ENCODE measurements around the gene PRPF18. TPM values are rescaled to one million over a fixed set of nuclear protein-coding genes. Genes with fewer than 3 reads are reported as not detected.
A peak's percentile ranks its signal among the peaks of the same experiment; 100 is the strongest.

PRPF18 gene
- total RNA-seq, 2 donors from 2014 or later, result 18.0 to 40.2 TPM

GRCh38 chr10:13571541-13571940, 15.2 kb upstream of the PRPF18 start:
- no peak for ATAC-seq (ENCODE audit: insufficient number of reproducible peaks, low FRiP score, low read depth)

DNA sequence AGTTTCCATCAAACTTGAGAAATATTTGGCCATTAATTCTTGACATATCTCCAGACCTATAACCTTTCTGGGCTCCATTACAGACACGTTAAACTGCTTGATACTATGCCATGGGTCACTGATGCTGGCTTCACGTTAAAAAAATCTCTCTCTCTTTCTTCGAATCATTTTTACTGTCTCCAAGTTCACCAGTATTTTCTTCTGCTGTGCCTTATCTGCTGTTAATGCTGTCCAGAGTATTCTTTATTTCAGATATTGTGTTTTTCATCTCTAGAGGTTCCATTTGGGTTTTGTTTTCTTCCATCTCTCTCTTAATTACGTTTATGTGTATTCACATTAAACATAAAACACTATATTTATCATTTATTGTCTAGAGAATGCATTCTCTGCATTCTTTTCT, 12.8 kb upstream of the PRPF18 start:
- DNase-seq (ENCODE audit: low spot score) (no peak), ATAC-seq (ENCODE audit: insufficient number of reproducible peaks, low FRiP score, low read depth) (no peak)
- no peak for TF ChIP-seq CTCF (IDR thresholded peaks at IDR 0.05)
- Histone ChIP-seq H3K27me3 (replicated peaks; ENCODE audit: insufficient read depth) (no peaks in the 10 kb centered on the region), H3K27ac (no peak overlapping the region), H3K4me1 (ENCODE audit: control insufficient read depth in 1 of 2, low read depth in 2 of 2) (no peaks in the 10 kb centered on the region), H3K36me3 (no peaks in the 10 kb centered on the region), H3K9me3 (no peaks in the 10 kb centered on the region), H3K4me3 (no peak overlapping the region)

More at GRCh38 chr10:13571541-13571940, 15.2 kb upstream of the PRPF18 start:
- Histone ChIP-seq H3K4me1 (ENCODE audit: control insufficient read depth in 1 of 2, low read depth in 2 of 2) (no peaks in the 10 kb centered on the region), H3K36me3 (no peaks in the 10 kb centered on the region), H3K9me3 (no peaks in the 10 kb centered on the region), H3K4me3 (no peak overlapping the region), H3K27ac (no peak overlapping the region), H3K27me3 (replicated peaks; ENCODE audit: insufficient read depth) (no peaks in the 10 kb centered on the region)
- TF ChIP-seq CTCF (IDR thresholded peaks at IDR 0.05), result no peak
- no peak for DNase-seq (ENCODE audit: low spot score)

- no peak for DNase-seq (ENCODE audit: low spot score)
- no peak for TF ChIP-seq CTCF (IDR thresholded peaks at IDR 0.05)
- H3K4me1 ChIP-seq (ENCODE audit: control insufficient read depth in 1 of 2, low read depth in 2 of 2), result peaks cover 13 to 16% of the 10 kb centered on the region in 2 donors
Measured at GRCh38 chr10:13585195-13585751, 1.5 kb upstream of the PRPF18 start.

GRCh38 chr10:13585943-13586342, 822 bp upstream of the PRPF18 start:
- H3K4me3 ChIP-seq, result no peak overlapping the region
- DNase-seq (ENCODE audit: low spot score) (no peak), ATAC-seq (ENCODE audit: insufficient number of reproducible peaks, low FRiP score, low read depth) (no peak)
- no peaks in the 10 kb centered on the region for H3K9me3 ChIP-seq
- no peaks in the 10 kb centered on the region for H3K36me3 ChIP-seq
- H3K4me1 ChIP-seq (ENCODE audit: control insufficient read depth in 1 of 2, low read depth in 2 of 2), result peaks cover 13 to 16% of the 10 kb centered on the region in 2 donors
- H3K27ac ChIP-seq, result no peak overlapping the region
- TF ChIP-seq CTCF (IDR thresholded peaks at IDR 0.05), result no peak
- H3K27me3 ChIP-seq (replicated peaks; ENCODE audit: insufficient read depth), result no peaks in the 10 kb centered on the region

More at GRCh38 chr10:13585195-13585751, 1.5 kb upstream of the PRPF18 start:
- Histone ChIP-seq H3K27me3 (replicated peaks; ENCODE audit: insufficient read depth) (no peaks in the 10 kb centered on the region), H3K36me3 (no peaks in the 10 kb centered on the region), H3K9me3 (no peaks in the 10 kb centered on the region), H3K4me3 (no peak overlapping the region), H3K27ac (no peak overlapping the region)
- ATAC-seq (ENCODE audit: insufficient number of reproducible peaks, low FRiP score, low read depth), result no peak

GRCh38 chr10:13587391-13587790, 626 bp downstream of the PRPF18 start:
- no peaks in the 10 kb centered on the region for H3K27me3 ChIP-seq (replicated peaks; ENCODE audit: insufficient read depth)
- H3K27ac ChIP-seq, result no peak overlapping the region
- peak overlapping the region; percentile 81 for H3K4me3 ChIP-seq
- ATAC-seq (ENCODE audit: insufficient number of reproducible peaks, low FRiP score, low read depth), result no peak
- H3K36me3 ChIP-seq, result peaks cover 6% of the 10 kb centered on the region
- DNase-seq (ENCODE audit: low spot score), result no peak
- H3K9me3 ChIP-seq, result no peaks in the 10 kb centered on the region
- H3K4me1 ChIP-seq (ENCODE audit: control insufficient read depth in 1 of 2, low read depth in 2 of 2), result peaks cover 13 to 16% of the 10 kb centered on the region in 2 donors
- TF ChIP-seq CTCF (IDR thresholded peaks at IDR 0.05), result no peak
